Measurements from ENCODE around the gene NABP2. TPM values are rescaled to one million over a fixed set of nuclear protein-coding genes. Genes with fewer than 3 reads are reported as not detected.

Gene NABP2
- total and polyA plus RNA-seq, 2 experiments from 2014 or later: 25.5 to 27.8 TPM

DNA sequence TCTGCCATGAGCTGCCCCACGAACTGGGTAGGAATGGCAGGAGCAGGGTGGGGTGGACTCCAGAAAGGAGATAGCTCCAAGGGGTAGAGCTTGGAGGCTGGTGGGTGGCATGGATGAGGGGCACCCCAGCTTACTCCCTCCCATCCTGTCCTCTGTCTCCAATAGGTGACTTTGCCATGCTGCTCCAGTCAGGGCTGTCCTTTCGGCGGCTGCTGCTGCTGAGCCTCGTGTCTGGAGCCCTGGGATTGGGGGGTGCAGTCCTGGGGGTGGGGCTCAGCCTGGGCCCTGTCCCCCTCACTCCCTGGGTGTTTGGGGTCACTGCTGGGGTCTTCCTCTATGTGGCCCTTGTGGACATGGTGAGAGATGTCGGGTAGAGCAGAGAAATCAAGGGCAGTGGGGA lies 12.8 kb downstream of the NABP2 start:
- no peak overlapping the region for H2AFZ ChIP-seq
- Mint-ChIP-seq H3K27me3 (ENCODE audit: insufficient read depth, low read depth, poor library complexity) (peaks cover 22% of the 10 kb centered on the region), H3K27ac (no peak overlapping the region)

DNA sequence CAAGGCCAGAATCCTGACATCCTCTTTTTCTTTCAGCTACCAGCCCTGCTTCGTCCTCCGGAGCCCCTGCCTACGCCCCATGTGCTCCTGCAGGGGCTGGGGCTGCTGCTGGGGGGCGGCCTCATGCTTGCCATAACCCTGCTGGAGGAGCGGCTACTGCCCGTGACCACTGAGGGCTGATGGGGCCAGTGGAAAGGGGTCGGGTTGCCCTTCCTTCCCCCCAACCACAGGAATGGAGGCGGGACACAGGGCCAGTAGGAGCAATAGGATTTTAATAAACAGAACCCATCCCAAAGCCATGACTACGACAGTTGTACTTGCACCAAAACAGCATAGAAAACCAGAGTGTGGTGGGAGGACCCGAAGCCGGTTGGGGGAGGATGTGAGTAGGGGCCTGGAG lies 13.4 kb downstream of the NABP2 start:
- H3K9me3 Mint-ChIP-seq: no peaks in the 10 kb centered on the region
- DNase-seq (ENCODE audit: low spot score): peak; percentile 53
- H3K27ac Mint-ChIP-seq: 0 out of 2 replicates have a peak overlapping the region, but pooled peaks have one; percentile 57
- TF ChIP-seq, protein P1, sequence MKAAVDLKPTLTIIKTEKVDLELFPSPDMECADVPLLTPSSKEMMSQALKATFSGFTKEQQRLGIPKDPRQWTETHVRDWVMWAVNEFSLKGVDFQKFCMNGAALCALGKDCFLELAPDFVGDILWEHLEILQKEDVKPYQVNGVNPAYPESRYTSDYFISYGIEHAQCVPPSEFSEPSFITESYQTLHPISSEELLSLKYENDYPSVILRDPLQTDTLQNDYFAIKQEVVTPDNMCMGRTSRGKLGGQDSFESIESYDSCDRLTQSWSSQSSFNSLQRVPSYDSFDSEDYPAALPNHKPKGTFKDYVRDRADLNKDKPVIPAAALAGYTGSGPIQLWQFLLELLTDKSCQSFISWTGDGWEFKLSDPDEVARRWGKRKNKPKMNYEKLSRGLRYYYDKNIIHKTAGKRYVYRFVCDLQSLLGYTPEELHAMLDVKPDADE (IDR thresholded peaks at IDR 0.05): no peak
- TF ChIP-seq EZH2phosphoT487 (IDR thresholded peaks at IDR 0.05; ENCODE audit: unreplicated experiment) (no peak), CREB1 (CRISPR knock-in tag; IDR thresholded peaks at IDR 0.05; ENCODE audit: low read depth) (no peak), ZNF114 (CRISPR knock-in tag; IDR thresholded peaks at IDR 0.05) (no peak), POLR2AphosphoS5 (IDR thresholded peaks at IDR 0.05; ENCODE audit: low read depth) (no peak), EZH2 (IDR thresholded peaks at IDR 0.05; ENCODE audit: low read depth, unreplicated experiment) (no peak), NANOG (IDR thresholded peaks at IDR 0.05; ENCODE audit: borderline replicate concordance) (no peak), JUNB (IDR thresholded peaks at IDR 0.05; ENCODE audit: unreplicated experiment) (no peak)
- TF ChIP-seq, protein P2, sequence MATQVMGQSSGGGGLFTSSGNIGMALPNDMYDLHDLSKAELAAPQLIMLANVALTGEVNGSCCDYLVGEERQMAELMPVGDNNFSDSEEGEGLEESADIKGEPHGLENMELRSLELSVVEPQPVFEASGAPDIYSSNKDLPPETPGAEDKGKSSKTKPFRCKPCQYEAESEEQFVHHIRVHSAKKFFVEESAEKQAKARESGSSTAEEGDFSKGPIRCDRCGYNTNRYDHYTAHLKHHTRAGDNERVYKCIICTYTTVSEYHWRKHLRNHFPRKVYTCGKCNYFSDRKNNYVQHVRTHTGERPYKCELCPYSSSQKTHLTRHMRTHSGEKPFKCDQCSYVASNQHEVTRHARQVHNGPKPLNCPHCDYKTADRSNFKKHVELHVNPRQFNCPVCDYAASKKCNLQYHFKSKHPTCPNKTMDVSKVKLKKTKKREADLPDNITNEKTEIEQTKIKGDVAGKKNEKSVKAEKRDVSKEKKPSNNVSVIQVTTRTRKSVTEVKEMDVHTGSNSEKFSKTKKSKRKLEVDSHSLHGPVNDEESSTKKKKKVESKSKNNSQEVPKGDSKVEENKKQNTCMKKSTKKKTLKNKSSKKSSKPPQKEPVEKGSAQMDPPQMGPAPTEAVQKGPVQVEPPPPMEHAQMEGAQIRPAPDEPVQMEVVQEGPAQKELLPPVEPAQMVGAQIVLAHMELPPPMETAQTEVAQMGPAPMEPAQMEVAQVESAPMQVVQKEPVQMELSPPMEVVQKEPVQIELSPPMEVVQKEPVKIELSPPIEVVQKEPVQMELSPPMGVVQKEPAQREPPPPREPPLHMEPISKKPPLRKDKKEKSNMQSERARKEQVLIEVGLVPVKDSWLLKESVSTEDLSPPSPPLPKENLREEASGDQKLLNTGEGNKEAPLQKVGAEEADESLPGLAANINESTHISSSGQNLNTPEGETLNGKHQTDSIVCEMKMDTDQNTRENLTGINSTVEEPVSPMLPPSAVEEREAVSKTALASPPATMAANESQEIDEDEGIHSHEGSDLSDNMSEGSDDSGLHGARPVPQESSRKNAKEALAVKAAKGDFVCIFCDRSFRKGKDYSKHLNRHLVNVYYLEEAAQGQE (IDR thresholded peaks at IDR 0.05; ENCODE audit: unreplicated experiment): no peak
- TF ChIP-seq, protein P3, sequence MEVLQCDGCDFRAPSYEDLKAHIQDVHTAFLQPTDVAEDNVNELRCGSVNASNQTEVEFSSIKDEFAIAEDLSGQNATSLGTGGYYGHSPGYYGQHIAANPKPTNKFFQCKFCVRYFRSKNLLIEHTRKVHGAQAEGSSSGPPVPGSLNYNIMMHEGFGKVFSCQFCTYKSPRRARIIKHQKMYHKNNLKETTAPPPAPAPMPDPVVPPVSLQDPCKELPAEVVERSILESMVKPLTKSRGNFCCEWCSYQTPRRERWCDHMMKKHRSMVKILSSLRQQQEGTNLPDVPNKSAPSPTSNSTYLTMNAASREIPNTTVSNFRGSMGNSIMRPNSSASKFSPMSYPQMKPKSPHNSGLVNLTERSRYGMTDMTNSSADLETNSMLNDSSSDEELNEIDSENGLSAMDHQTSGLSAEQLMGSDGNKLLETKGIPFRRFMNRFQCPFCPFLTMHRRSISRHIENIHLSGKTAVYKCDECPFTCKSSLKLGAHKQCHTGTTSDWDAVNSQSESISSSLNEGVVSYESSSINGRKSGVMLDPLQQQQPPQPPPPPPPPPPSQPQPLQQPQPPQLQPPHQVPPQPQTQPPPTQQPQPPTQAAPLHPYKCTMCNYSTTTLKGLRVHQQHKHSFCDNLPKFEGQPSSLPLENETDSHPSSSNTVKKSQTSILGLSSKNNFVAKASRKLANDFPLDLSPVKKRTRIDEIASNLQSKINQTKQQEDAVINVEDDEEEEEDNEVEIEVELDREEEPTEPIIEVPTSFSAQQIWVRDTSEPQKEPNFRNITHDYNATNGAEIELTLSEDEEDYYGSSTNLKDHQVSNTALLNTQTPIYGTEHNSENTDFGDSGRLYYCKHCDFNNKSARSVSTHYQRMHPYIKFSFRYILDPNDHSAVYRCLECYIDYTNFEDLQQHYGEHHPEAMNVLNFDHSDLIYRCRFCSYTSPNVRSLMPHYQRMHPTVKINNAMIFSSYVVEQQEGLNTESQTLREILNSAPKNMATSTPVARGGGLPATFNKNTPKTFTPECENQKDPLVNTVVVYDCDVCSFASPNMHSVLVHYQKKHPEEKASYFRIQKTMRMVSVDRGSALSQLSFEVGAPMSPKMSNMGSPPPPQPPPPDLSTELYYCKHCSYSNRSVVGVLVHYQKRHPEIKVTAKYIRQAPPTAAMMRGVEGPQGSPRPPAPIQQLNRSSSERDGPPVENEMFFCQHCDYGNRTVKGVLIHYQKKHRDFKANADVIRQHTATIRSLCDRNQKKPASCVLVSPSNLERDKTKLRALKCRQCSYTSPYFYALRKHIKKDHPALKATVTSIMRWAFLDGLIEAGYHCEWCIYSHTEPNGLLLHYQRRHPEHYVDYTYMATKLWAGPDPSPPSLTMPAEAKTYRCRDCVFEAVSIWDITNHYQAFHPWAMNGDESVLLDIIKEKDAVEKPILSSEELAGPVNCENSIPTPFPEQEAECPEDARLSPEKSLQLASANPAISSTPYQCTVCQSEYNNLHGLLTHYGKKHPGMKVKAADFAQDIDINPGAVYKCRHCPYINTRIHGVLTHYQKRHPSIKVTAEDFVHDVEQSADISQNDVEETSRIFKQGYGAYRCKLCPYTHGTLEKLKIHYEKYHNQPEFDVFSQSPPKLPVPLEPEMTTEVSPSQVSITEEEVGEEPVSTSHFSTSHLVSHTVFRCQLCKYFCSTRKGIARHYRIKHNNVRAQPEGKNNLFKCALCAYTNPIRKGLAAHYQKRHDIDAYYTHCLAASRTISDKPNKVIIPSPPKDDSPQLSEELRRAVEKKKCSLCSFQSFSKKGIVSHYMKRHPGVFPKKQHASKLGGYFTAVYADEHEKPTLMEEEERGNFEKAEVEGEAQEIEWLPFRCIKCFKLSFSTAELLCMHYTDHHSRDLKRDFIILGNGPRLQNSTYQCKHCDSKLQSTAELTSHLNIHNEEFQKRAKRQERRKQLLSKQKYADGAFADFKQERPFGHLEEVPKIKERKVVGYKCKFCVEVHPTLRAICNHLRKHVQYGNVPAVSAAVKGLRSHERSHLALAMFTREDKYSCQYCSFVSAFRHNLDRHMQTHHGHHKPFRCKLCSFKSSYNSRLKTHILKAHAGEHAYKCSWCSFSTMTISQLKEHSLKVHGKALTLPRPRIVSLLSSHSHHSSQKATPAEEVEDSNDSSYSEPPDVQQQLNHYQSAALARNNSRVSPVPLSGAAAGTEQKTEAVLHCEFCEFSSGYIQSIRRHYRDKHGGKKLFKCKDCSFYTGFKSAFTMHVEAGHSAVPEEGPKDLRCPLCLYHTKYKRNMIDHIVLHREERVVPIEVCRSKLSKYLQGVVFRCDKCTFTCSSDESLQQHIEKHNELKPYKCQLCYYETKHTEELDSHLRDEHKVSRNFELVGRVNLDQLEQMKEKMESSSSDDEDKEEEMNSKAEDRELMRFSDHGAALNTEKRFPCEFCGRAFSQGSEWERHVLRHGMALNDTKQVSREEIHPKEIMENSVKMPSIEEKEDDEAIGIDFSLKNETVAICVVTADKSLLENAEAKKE (CRISPR knock-in tag; IDR thresholded peaks at IDR 0.05): no peak

More for the DNA sequence above, 12.8 kb downstream of the NABP2 start:
- H3K4me1 Mint-ChIP-seq: peaks cover 10% of the 10 kb centered on the region; the same call in 2 of the 3 replicates
- peaks cover 15% of the 10 kb centered on the region for H3K36me3 Mint-ChIP-seq (ENCODE audit: low read depth)
- H3F3A ChIP-seq (replicated peaks; ENCODE audit: low read depth): peaks cover 4% of the 10 kb centered on the region; the same call in 1 of the 2 replicates
- H3K9me2 ChIP-seq (ENCODE audit: insufficient read depth): no peaks in the 10 kb centered on the region
- DNase-seq (ENCODE audit: low spot score) (no peak), ATAC-seq (no peak)
- TF ChIP-seq EZH2phosphoT487 (IDR thresholded peaks at IDR 0.05; ENCODE audit: unreplicated experiment): no peak
- TF ChIP-seq CREB1 (CRISPR knock-in tag; IDR thresholded peaks at IDR 0.05; ENCODE audit: low read depth): no peak
- no peak for TF ChIP-seq JUNB (IDR thresholded peaks at IDR 0.05; ENCODE audit: unreplicated experiment)
- no peak for TF ChIP-seq ZNF114 (CRISPR knock-in tag; IDR thresholded peaks at IDR 0.05)
- peaks cover 7% of the 10 kb centered on the region; the same call in 1 of the 2 replicates for H4K20me1 ChIP-seq (replicated peaks; ENCODE audit: insufficient read depth)
- H3K4me2 ChIP-seq: no peak overlapping the region
- H3K4me3 ChIP-seq: no peak overlapping the region
- H3K36me3 ChIP-seq (ENCODE audit: insufficient read depth): 0 out of 2 replicates have a peak, but pooled peaks cover 14% of the 10 kb centered on the region
- no peaks in the 10 kb centered on the region for H3K79me2 ChIP-seq (replicated peaks; ENCODE audit: insufficient read depth)
- no peaks in the 10 kb centered on the region for H3K4me1 ChIP-seq (ENCODE audit: insufficient read depth)
- no peak overlapping the region for H3K27ac ChIP-seq (ENCODE audit: low read depth)
- no peak overlapping the region for H3K4me3 Mint-ChIP-seq
- H3K27me3 ChIP-seq (ENCODE audit: insufficient read depth): peaks cover 5% of the 10 kb centered on the region; the same call in 1 of the 2 replicates
- H3K9me3 Mint-ChIP-seq: no peaks in the 10 kb centered on the region

More for the DNA sequence above, 13.4 kb downstream of the NABP2 start:
- H3F3A ChIP-seq (replicated peaks; ENCODE audit: low read depth): peaks cover 4% of the 10 kb centered on the region; the same call in 1 of the 2 replicates
- Mint-ChIP-seq H3K4me3 (no peak overlapping the region), H3K36me3 (ENCODE audit: low read depth) (peaks cover 20% of the 10 kb centered on the region), H3K27me3 (ENCODE audit: insufficient read depth, low read depth, poor library complexity) (peaks cover 22% of the 10 kb centered on the region), H3K4me1 (peaks cover 10% of the 10 kb centered on the region; the same call in 2 of the 3 replicates)
- no peak overlapping the region for H3K27ac ChIP-seq (ENCODE audit: low read depth)
- no peaks in the 10 kb centered on the region for H3K9me2 ChIP-seq (ENCODE audit: insufficient read depth)
- peaks cover 17% of the 10 kb centered on the region; the same call in 1 of the 2 replicates for H3K36me3 ChIP-seq (ENCODE audit: insufficient read depth)
- peak; percentile 69 for ATAC-seq
- H2AFZ ChIP-seq: no peak overlapping the region
- no peaks in the 10 kb centered on the region for H3K4me1 ChIP-seq (ENCODE audit: insufficient read depth)
- H3K27me3 ChIP-seq (ENCODE audit: insufficient read depth): peaks cover 4% of the 10 kb centered on the region; the same call in 1 of the 2 replicates
- H3K79me2 ChIP-seq (replicated peaks; ENCODE audit: insufficient read depth): no peaks in the 10 kb centered on the region
- H4K20me1 ChIP-seq (replicated peaks; ENCODE audit: insufficient read depth): peaks cover 7% of the 10 kb centered on the region; the same call in 1 of the 2 replicates
- H3K4me3 ChIP-seq: no peak overlapping the region
- H3K4me2 ChIP-seq: no peak overlapping the region
